SK-N-DZ (cell line): ENCODE results near the gene MYH15.

Experiments used
- DNase-seq: peaks from one replicate; pipeline ENCODE4 v3.0.0-alpha.2; 2015; ENCODE audit warnings: low spot score

MYH15 gene

DNA sequence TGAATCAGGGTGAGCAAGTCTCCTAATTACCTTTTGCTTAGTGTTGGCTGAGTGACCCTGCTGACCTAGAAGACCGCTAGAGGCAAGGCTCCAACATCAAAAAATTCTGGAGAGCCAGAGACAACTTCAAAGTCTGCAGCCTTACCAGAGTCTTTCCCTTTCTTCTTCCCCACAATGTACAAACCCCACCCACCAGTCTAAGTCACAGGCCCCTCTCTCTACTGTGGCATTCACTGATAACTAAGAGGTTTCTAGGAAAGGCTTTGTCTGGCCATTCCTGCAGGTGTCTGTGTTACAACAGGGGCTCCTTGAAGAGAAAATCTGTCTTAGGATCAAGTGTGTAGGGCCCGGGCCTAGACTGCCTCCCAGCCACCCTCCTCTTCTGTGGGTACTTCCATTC, 525 bp downstream of the MYH15 start:
- no peak for DNase-seq

DNA sequence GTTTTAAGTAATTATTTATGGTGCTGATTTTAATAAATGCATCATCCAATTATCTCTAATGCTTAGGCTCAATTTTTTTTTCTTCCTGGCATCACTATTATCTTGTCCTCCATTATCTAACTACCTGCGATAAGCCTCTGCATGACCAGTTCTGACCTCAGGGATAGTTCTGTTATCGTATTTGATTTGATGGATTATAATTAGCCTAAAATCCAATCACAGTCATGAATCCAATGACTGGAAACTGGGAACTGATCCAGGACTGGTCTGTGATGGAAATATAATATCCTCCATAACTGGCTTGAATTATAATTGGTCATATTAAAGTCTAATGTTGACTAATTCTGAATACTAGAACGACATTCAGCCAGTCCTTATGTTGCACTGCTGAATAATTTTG, 1.1 kb downstream of the MYH15 start:
- DNase-seq, result peak; percentile 57

DNA sequence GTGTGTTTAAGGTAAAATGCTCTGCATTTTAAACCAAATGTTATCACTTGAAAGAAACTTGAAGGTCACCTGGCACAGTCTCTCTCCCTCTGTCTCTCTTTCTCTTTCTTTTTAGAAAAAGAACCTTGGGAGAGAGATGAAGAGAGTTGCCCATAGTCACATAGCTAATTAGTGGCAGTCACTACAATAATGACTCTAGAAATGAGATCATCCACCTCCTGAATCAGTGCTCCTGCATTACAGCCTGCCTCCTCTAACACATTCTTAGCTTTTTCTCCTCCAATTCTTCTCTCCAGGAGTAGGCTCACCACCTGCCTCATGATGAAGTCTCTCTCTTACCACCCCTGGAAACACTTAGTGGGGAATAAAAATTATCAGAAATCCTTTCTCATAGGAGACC, 2.5 kb downstream of the MYH15 start:
- DNase-seq, result no peak

DNA sequence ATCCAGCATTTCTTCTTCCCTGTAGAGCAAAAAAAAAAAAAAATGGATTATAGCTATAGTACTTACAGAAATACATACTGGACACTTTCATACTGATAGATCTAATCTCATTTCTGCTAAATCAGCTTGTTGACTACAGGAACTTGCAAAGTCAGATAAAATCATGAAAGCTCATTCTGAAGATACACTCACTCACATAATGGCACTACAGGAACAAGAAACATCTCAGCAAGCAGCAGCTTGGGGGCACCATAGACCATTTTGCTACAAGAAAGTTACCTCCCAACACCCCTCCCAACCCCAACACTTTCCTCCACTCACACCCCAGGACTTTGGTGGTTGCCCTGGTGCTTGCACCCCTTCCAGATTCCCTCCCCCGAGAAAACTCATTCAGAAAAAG, 4.6 kb downstream of the MYH15 start:
- peak; percentile 46 for DNase-seq

DNA sequence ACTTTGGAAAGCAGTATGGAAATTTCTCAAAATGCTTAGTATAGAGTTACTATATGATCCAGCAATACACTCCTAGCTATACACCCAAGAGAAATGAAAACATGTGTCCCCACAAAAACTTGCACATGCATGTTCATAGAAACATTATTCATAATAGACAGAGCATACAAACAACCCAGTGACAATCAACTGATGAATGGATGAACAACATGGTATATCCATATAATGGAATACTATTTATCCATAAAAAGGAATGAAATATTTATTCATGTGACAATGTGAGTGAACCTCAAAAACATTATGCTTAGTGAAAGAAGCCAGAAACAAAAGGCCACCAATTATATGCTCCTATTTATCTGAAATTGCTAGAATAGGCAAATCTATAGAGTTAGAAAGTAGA, 6.7 kb downstream of the MYH15 start:
- no peak for DNase-seq

DNA sequence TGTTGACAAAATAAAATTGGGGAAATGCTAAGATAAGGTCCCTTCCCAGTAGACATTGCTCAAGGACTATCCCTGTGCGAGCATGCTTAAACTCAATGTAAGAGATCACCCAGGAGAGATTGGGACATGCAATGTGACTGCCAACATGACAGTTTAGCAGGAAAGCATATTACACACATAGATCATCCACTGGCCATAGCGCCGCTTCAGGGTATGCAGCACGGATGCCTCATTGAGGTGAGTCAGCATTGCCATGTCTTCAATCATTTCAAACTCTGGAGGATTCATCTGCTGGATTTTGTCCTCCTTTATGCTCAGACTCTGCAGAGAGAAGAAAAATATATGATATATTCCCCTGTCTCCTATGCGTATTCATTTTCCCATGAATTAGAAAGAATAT, 8.9 kb downstream of the MYH15 start:
- no peak for DNase-seq

DNA sequence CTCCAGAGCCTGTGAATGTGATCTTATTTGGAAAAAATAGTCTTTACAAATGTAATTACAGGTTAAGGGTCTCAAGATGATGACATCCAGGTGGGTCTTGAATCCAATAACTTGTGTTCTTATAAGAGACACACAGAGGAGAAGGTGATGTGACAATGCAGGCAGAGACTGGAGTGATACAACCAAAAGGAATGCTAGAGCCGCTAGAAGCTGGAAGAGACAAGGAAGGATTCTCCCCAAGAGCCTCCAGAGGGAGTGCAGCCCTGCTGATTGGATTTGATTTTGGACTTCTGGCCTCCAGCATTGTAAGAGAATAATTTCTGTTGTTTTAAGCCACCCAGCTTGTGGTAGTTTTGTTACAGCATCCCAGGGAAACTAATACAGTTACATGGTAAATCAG, 9.7 kb downstream of the MYH15 start:
- DNase-seq, result peak; percentile 29

DNA sequence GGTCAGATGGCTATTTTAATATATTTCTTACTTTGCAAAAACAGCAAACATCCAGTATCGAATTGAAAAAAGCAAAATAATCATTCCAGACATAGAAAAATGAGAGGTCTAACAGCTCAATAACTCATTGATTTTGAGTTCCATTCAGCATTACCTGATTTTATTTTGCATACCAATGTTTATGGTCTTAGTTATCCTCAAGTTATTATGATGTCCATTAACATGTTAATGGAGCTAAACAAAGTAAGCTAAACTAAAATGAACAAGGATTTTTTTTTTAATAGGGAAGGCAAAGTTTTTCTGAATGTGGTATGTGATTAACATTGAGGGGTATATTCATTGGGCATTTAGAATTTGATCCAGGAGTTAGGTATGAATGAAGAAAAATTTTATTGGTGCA, 13.1 kb downstream of the MYH15 start:
- no peak for DNase-seq

DNA sequence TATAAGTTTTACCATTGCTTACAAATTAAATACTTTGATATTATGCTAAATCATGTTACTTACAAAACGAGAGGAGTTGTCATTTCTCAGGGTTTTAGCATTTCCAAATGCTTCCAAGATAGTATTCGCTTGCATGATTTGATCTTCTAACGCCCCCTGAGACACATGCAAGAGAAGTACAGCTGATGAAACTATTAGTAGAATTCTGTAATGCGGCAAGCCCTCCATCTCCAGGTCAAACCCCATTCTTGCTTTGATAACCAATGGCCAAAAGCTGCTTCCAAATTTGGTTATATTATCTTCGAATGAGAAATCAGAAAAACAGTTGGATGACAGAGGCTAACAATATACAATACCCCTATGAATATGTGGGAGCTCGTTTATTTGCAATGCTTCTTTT, 14.7 kb downstream of the MYH15 start:
- DNase-seq, result no peak

DNA sequence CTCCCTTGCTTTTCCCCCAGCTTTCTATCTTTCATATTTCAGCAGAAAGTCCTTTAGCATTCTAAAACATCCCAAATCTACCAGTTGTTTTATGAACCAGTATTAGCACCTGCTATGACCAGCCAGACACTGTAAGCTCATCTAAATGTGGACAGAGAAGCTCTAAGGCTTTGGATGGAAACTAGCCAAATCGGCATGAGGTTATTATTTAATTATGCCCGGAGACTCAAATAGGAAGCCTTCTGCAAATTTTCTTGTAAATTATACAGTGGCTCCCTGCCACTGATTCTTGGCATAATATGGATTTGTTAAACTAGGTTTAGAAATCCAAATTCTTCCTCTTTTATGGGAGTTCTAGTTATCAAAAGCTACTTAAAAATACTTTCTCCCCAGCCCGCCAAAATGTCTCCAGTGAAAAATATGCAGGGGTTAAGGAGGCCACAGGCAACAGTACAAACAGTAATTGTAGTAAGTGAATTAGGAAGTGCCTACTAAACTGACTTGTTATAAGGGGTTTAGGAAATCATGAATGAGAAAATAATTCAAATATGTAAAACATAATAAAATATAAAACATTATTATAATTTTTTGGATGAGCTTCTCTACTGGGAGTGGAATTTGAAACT, 15.4 kb downstream of the MYH15 start:
- DNase-seq, result no peak

DNA sequence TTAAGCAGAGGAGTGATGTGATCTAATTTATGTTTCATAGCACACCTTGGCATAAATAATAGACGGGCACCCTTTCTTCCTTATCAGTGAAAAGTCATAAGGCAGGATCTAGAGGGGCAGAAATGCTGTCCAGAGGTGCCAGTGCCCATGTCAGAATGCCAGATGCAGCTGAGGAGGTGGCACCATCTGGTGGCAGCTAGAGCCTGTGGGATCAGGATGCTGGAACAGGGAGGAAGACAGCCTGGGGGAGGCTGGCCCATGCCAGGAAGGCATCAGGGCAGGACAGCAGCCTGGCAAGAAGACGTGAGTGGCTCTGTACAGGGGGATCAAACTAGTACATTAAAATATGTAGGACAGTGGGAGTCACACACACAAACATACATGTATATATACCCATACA, 16.5 kb downstream of the MYH15 start:
- DNase-seq, result no peak

DNA sequence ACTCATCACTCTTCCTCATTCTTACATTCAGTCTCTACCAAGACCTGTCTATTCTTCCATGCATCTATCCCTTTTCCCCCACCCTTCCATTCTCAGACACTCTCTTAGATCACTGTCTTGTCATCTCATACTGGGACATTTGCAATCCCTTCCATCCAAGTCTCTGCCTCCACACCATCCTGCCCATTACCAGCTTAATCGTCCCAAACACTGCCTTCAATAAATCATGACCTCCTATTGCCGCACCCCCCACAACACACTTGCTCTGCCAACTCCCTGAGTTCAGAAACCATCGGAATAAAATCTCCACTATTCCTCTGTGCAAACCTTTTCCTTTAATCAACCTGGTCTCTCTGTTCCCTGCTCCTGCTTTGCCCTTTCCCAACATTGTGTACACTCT, 18.9 kb downstream of the MYH15 start:
- DNase-seq, result no peak

DNA sequence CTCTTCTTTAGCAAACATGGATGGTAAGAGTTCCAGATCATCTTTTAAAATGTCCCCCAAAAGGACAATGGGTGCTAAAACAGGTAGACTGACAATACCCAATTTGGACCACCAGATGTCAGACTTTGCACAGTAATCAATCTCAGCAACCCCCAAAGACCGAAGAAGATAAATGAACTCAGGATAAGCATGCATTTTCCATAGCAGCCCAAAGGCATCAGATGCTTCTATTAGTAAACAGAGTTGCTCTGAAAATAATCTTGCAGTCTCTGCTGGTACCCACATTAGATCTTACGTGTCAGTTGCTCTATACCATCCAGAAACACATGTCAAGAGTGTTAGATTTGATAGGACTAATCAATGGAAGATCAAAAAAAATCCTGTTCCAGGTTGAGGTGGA, 20.6 kb downstream of the MYH15 start:
- DNase-seq, result peak; percentile 73

DNA sequence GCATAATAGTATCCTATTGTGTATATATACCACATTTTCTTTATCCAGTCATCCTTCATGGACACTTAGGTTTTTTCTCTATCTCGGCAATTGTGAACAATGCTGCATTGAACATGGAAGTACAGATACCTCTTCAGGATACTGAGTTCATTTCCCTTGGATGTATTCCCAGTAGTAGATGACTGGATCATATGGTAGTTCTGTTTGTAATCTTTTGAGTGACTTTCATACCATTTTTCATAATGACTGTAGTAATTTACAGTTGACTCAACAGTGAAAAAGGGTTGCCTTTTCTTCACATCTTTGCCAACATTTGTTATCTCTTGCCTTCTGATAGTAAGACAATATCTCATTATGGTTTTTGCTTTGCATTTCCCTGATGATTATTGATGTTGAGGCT, 21.8 kb downstream of the MYH15 start:
- DNase-seq, result no peak

DNA sequence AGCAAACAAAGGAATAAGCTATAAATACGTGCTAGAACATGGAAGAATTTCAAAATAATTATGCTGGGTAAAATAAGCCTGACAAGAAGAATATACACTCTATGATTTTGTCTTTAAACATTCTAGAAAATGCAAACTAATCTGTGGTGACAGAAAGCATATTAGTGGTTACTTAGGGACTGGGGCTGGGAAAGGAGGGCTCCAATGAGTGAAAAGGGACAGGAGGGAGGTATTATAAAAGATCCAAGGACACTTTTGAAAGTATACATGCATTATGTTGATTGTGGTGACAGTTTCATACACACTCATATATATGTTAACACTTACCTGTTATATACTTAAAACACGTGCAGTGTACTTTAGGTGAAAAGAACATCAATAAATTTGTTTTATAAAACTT, 23.0 kb downstream of the MYH15 start:
- peak; percentile 54 for DNase-seq

DNA sequence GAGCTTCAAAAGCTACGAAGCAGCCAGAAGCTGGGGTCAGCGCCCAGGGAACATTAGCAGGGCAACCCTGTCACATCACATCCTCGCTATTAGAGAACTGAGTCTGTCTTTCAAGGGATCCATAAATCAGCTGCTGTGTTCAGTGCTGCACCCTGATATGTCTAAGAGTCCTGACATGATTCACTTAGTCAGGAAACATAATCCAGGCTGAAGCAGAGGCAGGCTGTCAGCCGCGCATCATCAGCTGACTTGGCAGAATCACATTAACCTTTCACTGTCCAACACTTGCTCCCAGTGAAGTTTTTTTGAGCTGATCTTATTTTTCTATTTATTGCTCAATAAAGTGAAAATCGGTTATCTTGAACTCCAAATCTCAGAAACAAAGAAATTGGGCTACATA, 23.5 kb downstream of the MYH15 start:
- DNase-seq, result peak; percentile 96

DNA sequence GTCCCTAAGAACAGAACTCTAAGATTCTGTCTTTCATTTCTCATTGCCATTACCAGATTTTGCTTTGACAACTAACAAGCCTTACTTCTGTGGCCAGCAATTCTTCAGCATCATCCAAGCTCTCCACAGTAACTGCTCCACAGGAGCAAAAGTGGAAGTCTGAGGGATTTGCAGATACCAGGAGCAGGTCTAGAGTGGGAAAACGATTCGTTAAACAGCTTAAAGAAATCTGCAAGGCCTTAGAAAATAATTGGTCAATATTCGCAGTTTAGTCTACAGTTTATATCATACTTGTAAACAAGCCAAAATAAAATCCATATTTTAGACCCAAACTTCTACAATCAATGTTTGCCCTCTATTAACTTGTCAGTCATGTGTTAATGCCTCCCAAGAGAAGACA, 24.1 kb downstream of the MYH15 start:
- peak; percentile 68 for DNase-seq

DNA sequence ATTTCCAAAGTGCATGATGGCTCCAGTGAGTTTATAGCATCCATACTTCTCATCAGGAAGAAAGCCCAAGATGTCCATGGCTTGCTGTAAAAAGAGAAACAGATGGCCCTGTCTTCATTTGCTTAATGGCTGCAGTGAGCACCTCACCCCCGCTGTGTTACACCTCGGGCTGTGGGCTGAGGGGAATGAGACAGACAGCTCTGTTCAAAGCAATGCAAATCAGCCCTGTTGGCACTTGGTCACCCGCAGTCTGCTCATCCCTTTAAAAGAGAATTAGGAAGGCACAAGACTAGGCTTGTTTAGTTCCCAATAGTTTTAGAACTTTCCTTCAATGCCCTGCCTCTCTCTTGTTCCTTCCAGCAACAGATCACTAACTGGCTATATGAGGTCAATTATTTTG, 25.2 kb downstream of the MYH15 start:
- peak; percentile 61 for DNase-seq

DNA sequence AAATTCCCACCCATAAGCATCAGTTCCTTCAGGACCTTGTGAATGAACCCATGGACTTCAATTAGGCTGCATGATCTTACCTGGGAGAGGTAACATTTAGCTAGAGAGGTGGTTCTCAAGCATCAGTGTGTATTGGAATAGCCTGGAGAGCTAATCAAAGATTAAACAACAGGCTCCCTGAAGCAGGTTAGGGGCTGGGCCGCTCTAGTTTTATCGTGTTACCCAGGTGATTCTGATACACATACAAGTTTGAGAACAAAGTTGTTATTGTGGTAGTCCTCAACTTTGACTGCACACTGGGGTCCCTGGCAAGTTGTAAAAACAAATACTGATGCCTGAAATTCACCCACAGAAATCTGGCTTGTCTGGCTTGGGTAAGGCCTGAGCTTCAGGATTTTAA, 31.2 kb downstream of the MYH15 start:
- DNase-seq, result no peak

DNA sequence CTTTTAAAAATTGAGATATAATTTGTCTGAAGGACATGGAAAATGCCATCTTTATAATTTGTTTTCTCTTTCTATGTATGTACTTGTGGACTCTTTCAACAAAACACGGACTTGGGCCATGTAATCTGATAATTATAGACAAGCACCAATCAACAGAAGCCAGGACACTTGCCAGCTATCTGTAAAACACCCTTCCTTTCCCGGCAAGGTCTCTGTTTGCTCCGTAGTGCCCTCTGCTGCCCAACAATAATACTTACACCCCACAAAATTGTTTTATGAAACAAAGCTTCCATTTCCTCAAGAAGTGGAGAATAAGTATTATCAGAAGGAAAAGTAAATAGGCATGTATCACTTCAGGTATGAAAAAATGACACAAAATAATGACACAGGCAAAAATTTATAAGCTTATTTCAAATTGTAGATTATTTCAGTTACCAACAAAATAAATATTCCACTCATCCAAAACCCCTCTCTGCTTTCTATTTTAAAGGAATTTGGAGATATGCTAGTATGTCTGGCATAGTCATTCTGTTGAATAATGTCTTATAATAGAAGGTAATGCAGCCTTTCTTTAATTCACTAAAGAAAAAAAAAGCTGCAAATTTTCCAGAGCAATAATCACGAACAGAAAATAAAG, 32.8 kb downstream of the MYH15 start:
- DNase-seq, result peak; percentile 71

DNA sequence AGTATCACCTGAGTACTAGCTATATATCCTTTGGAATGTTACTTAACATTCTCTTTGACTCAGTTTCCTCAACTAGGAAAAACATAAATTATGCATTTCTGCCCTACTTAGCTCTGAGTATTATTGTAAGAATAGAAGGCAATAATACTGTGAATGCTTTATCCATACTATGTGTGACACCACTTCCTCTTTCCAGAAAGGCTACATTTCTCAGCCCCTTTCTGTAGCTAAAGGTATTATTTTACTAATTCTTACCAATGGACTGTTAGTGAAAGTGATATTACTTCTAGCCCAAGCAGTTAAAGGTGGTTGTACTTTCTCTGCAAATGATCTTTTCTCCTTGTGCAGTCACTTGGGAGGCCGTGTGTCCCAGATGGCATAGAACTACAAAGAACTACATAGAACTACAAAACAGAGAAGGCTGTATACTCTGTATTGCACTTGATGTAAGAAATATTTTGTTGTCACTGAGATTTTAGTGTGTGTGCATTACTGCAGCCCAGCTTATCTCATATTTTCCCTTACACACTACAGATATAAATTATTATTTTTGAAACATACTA, 35.1 kb downstream of the MYH15 start:
- DNase-seq, result no peak

DNA sequence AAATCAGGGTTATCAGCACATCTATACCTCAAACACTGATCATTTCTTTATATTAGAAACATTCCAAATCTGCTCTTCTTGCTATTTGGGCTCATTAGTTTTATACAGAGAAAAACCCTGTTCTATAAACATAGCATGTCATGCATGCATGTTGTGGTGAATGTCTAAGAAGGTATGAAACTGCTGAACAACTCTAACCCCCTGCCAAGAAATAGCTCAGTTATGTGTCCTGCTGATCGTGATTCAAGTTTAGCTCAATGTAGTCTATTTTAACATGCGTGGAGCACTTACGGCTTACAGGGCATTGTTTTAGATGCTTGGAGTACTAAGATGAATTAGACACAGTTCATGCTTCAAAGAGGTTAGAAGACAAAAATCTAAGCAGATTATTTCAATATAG, 35.8 kb downstream of the MYH15 start:
- DNase-seq, result no peak

DNA sequence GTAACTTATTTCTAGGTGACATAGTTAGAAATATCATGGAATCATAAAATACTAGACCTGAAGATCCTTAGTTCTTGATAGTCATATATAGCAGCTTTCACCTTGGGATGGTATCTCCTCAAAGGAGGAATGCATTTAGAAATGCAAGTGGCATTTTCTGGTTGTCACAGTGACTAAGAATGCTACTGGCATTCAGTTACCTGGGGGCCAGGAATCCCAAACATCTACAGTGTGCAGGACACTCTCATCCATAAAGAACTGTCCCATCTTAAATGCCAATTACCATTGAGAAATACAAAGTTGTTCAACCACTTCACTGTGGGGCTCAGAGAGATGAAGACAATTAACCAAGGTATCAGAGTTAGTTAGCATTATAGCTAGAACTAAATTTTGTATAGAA, 36.7 kb downstream of the MYH15 start:
- no peak for DNase-seq
